KMS-11 (cell line): ENCODE measurements around the gene ZFP36L1.

ENCODE experiments used
- H2AFZ ChIP-seq: fragments of 200-600 bp; sonication (generic); 2 replicates; pipeline ENCODE4 v1.6.1; 2016; ENCODE audit warnings: antibody characterized with exemption, mixed run types, low read depth
- H3K27ac ChIP-seq: fragments of 200-600 bp; sonication (generic); 2 replicates; pipeline ENCODE4 v1.6.1; 2016; ENCODE audit warnings: mild to moderate bottlenecking, mixed run types
- H3K27me3 ChIP-seq: fragments of 200-600 bp; sonication (generic); 2 replicates; pipeline ENCODE4 v1.6.1; 2017; ENCODE audit warnings: mild to moderate bottlenecking, low read depth, mixed run types, moderate library complexity; ENCODE audit not compliant: insufficient read depth
- H3K36me3 ChIP-seq: fragments of 200-600 bp; sonication (generic); 2 replicates; pipeline ENCODE4 v1.6.1; 2017; ENCODE audit warnings: mild to moderate bottlenecking, mixed run types; ENCODE audit not compliant: insufficient read depth
- H3K4me1 ChIP-seq: fragments of 200-600 bp; sonication (generic); 2 replicates; pipeline ENCODE4 v1.6.1; 2016; ENCODE audit warnings: mild to moderate bottlenecking, low read depth, mixed run types; ENCODE audit not compliant: poor library complexity, severe bottlenecking
- H3K4me2 ChIP-seq: fragments of 200-600 bp; sonication (generic); 2 replicates; pipeline ENCODE4 v1.7.0; 2016; ENCODE audit warnings: mild to moderate bottlenecking, mixed run types
- H3K4me3 ChIP-seq: fragments of 200-600 bp; sonication (generic); IDR thresholded peaks from 2 replicates; pipeline ENCODE4 v1.6.1; 2017; ENCODE audit warnings: low read depth, low read length, mixed read lengths; ENCODE audit not compliant: insufficient read depth
- H3K79me2 ChIP-seq: fragments of 200-600 bp; sonication (generic); 2 replicates; pipeline ENCODE4 v1.6.1; 2016; ENCODE audit warnings: low read depth, mixed run types; ENCODE audit not compliant: insufficient read depth
- H3K9ac ChIP-seq: fragments of 200-600 bp; sonication (generic); 2 replicates; pipeline ENCODE4 v1.6.1; 2016; ENCODE audit warnings: mild to moderate bottlenecking, mixed run types
- H4K20me1 ChIP-seq: fragments of 200-600 bp; sonication (generic); 2 replicates; pipeline ENCODE4 v1.6.1; 2016; ENCODE audit warnings: mild to moderate bottlenecking, mixed run types; ENCODE audit not compliant: insufficient read depth
- TF ChIP-seq, protein P1 (sequence below): fragments of 200-600 bp; sonication (generic); conservative IDR thresholded peaks from 2 replicates; pipeline ENCODE4 v1.6.1; 2017; ENCODE audit warnings: low read depth, mild to moderate bottlenecking, antibody characterized with exemption, low read length, moderate library complexity, mixed read lengths

The ZFP36L1 gene

DNA sequence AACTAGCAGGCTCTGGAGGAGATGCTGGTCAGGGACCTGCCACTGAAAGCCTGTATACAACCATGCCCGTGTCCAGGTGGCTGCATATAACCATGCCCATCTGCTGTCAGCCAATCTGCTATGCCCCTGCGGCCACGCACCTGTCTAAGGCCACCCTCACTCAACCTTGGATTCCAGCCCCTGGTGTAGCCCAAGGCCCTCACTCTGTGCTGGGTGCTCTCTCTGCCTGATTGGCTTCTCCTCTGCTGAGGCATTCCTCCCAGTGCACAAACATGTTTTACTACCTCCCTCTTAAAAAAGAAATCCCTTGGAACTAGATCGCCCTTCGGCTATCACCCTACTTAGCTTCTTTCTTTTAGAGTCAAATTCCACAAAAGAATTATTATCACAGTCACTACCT is 45.5 kb downstream of the ZFP36L1 start:
- no peaks in the 10 kb centered on the region for H3K36me3 ChIP-seq
- no peaks in the 10 kb centered on the region for H3K4me1 ChIP-seq
- no peaks in the 10 kb centered on the region for H4K20me1 ChIP-seq
- no peak overlapping the region for H3K9ac ChIP-seq
- no peak overlapping the region for H3K4me2 ChIP-seq
- TF ChIP-seq, protein P1, sequence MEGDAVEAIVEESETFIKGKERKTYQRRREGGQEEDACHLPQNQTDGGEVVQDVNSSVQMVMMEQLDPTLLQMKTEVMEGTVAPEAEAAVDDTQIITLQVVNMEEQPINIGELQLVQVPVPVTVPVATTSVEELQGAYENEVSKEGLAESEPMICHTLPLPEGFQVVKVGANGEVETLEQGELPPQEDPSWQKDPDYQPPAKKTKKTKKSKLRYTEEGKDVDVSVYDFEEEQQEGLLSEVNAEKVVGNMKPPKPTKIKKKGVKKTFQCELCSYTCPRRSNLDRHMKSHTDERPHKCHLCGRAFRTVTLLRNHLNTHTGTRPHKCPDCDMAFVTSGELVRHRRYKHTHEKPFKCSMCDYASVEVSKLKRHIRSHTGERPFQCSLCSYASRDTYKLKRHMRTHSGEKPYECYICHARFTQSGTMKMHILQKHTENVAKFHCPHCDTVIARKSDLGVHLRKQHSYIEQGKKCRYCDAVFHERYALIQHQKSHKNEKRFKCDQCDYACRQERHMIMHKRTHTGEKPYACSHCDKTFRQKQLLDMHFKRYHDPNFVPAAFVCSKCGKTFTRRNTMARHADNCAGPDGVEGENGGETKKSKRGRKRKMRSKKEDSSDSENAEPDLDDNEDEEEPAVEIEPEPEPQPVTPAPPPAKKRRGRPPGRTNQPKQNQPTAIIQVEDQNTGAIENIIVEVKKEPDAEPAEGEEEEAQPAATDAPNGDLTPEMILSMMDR = no peak
- no peak overlapping the region for H2AFZ ChIP-seq
- no peaks in the 10 kb centered on the region for H3K79me2 ChIP-seq
- H3K27me3 ChIP-seq = no peaks in the 10 kb centered on the region
- H3K4me3 ChIP-seq = no peak overlapping the region
- no peak overlapping the region for H3K27ac ChIP-seq

DNA sequence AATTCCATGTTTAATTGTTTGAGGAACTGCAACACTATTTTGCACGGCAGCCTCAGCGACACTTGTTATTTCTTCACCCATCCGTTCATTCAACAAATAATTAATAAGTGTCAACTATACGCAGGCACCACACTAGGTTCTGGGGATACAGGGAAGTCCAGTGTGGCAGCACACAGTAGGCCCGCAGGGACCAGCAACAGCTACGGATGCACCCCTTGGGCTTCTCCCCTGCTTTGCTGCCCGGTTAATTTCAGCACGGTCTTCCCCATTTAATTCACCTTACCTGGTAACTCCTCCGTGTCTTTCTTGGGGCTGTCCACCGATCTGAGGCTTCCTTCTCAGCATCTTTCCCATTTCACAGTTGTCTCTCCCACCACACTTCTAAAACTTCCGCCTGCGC is 48.3 kb downstream of the ZFP36L1 start:
- no peak overlapping the region for H3K4me3 ChIP-seq
- no peaks in the 10 kb centered on the region for H4K20me1 ChIP-seq
- H3K36me3 ChIP-seq = no peaks in the 10 kb centered on the region
- H2AFZ ChIP-seq = no peak overlapping the region
- no peak overlapping the region for H3K27ac ChIP-seq
- H3K9ac ChIP-seq = no peak overlapping the region
- H3K27me3 ChIP-seq = no peaks in the 10 kb centered on the region
- H3K79me2 ChIP-seq = no peaks in the 10 kb centered on the region
- no peaks in the 10 kb centered on the region for H3K4me1 ChIP-seq
- no peak overlapping the region for H3K4me2 ChIP-seq
- TF ChIP-seq, protein P1 = no peak

DNA sequence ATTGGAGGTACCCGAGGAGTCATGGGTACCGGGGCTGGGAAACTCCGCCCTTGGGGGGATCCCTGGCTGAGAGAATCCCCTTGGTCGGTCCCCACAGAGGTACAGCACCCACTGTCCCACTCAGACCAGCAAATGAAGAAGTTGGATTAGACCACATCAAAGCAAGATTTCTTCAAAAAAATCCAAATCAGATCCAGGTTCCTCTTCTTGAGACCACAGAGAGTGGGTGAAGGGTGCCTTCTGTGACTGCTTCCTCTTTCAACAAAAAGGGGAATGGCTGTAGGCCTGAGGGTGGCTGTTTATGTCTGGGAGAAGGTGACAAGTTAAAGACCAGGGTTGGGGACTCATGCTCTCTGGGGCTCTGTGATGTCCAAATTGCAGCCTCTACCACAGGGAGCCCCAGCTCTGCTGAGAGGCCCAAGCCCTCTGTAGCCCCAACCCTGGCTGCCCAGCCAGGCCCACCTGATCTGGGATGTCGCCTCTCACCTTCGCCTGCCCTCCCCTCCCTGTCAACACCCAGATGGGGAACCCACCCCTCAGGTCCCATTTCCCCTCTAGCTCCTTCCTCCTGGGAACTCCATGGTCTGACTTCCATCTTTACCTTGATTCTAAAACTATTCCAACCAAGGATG is 50.9 kb downstream of the ZFP36L1 start:
- Histone ChIP-seq H2AFZ (no peak overlapping the region), H3K36me3 (no peaks in the 10 kb centered on the region), H3K27me3 (no peaks in the 10 kb centered on the region), H3K79me2 (no peaks in the 10 kb centered on the region), H3K27ac (no peak overlapping the region), H3K4me2 (no peak overlapping the region), H3K4me3 (no peak overlapping the region), H3K4me1 (no peaks in the 10 kb centered on the region), H3K9ac (no peak overlapping the region), H4K20me1 (no peaks in the 10 kb centered on the region)
- TF ChIP-seq, protein P1 = no peak

DNA sequence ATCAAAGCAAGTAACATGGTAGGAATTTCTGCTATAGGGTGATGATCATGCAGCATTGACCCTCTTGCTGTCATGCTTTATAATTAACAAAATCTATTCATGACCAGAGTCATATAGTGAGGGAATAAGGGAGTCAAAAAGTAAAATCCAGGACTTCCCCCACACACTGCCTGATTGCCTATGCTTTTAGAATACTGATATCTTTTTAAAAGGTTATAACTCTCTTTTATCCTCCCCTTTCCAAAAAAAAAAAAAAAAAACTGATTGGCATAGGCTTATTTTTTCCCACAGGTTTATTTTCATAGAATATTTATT is 51.4 kb downstream of the ZFP36L1 start:
- H3K4me3 ChIP-seq = no peak overlapping the region
- H3K4me1 ChIP-seq = no peaks in the 10 kb centered on the region
- H3K4me2 ChIP-seq = no peak overlapping the region
- H3K9ac ChIP-seq = no peak overlapping the region
- H3K79me2 ChIP-seq = no peaks in the 10 kb centered on the region
- no peaks in the 10 kb centered on the region for H3K27me3 ChIP-seq
- H3K27ac ChIP-seq = no peak overlapping the region
- no peaks in the 10 kb centered on the region for H4K20me1 ChIP-seq
- no peaks in the 10 kb centered on the region for H3K36me3 ChIP-seq
- TF ChIP-seq, protein P1 = no peak
- H2AFZ ChIP-seq = no peak overlapping the region
